Measurements from ENCODE around the gene MBD5.

GRCh38 chr2:148561389-148561788 is 540.5 kb downstream of the MBD5 start:
- TF ChIP-seq CTCF (IDR thresholded peaks at IDR 0.05) (no peak), POLR2AphosphoS5 (IDR thresholded peaks at IDR 0.05) (no peak)

Data from prostate gland (tissue), 2 donors.